K562 (cell line): Measurements from ENCODE around the gene CHRM4. TPM values are rescaled to one million over a fixed set of nuclear protein-coding genes. Genes with fewer than 3 reads are reported as not detected.

ENCODE experiments used
- CXXC5 ChIP-seq: fragments of 250-450 bp; sonication (Bioruptor Pico); IDR thresholded peaks from 2 replicates; pipeline ENCODE4 v1.8.0; 2022; ENCODE audit warnings: inconsistent platforms, mild to moderate bottlenecking, moderate library complexity
- ELF4 ChIP-seq: fragments of 450-650 bp; formaldehyde crosslinking; IDR thresholded peaks from 2 replicates; pipeline ENCODE4 v1.4.0; 2022; ENCODE audit warnings: missing genetic modification characterization
- GABPA ChIP-seq: fragments of 200-800 bp; sonication (Bioruptor generic); conservative IDR thresholded peaks from 2 replicates; pipeline ENCODE4 v1.6.1; 2016; ENCODE audit warnings: low read depth, missing genetic modification characterization, missing compliant biosample characterization
- GATAD2B ChIP-seq: fragments of 450-650 bp; IDR thresholded peaks from 2 replicates; pipeline ENCODE4 v1.6.1; 2017; ENCODE audit warnings: mild to moderate bottlenecking, borderline replicate concordance
- HDAC1 ChIP-seq, 2 experiments: fragments of 450-650 bp; IDR thresholded peaks; 2 replicates each; pipeline ENCODE4 v1.6.1; 2016 to 2017; ENCODE audit warnings: inconsistent platforms in 1 of 2, mild to moderate bottlenecking in 1 of 2, moderate library complexity in 1 of 2
- HINFP ChIP-seq: fragments of 450-650 bp; conservative IDR thresholded peaks from 2 replicates; pipeline ENCODE4 v1.6.1; 2016; ENCODE audit warnings: missing genetic modification characterization, low read depth, mild to moderate bottlenecking, control low read depth, missing compliant biosample characterization
- MAFG ChIP-seq: fragments of 450-650 bp; conservative IDR thresholded peaks from 2 replicates; pipeline ENCODE4 v1.6.1; 2016; ENCODE audit warnings: missing genetic modification characterization, missing compliant biosample characterization
- MBD2 ChIP-seq: sonication (generic); IDR thresholded peaks from 2 replicates; pipeline ENCODE4 v1.6.1; 2016; ENCODE audit warnings: low read depth, borderline replicate concordance
- NFRKB ChIP-seq: fragments of 450-650 bp; IDR thresholded peaks from 2 replicates; pipeline ENCODE4 v1.6.1; 2016; ENCODE audit warnings: low read depth
- NRF1 ChIP-seq, 2 experiments: fragments of 450-650 bp; IDR thresholded peaks in 1 of 2; conservative IDR thresholded peaks in 1 of 2; 2 replicates each; pipeline ENCODE4 v1.6.1; 2014; ENCODE audit warnings: mild to moderate bottlenecking in 2 of 2
- POLR2A ChIP-seq: fragments of 450-650 bp; conservative IDR thresholded peaks from 2 replicates; pipeline ENCODE4 v1.6.1; 2016
- PTTG1 ChIP-seq: fragments of 450-650 bp; IDR thresholded peaks from 2 replicates; pipeline ENCODE4 v1.6.1; 2016; ENCODE audit warnings: low read depth, mild to moderate bottlenecking, missing genetic modification characterization, missing compliant biosample characterization
- PURB ChIP-seq: sonication (generic); formaldehyde crosslinking; IDR thresholded peaks from 2 replicates; pipeline ENCODE4 v1.9.0; 2021; ENCODE audit warnings: low read depth, mild to moderate bottlenecking, missing genetic modification reagents
- SFPQ ChIP-seq: fragments of 200-400 bp; formaldehyde crosslinking; IDR thresholded peaks from 2 replicates; pipeline ENCODE4 v1.6.1; 2017; ENCODE audit warnings: mild to moderate bottlenecking, low read depth, low read length, moderate library complexity
- STAT5A ChIP-seq: IDR thresholded peaks from 2 replicates; pipeline ENCODE4 v1.6.1; 2012; ENCODE audit warnings: low read length, inconsistent platforms, borderline replicate concordance
- TEAD2 ChIP-seq: fragments of 450-650 bp; IDR thresholded peaks from 2 replicates; pipeline ENCODE4 v1.6.1; 2016; ENCODE audit warnings: missing genetic modification characterization, control low read depth, missing compliant biosample characterization
- ZKSCAN1 ChIP-seq: fragments of 150-350 bp; IDR thresholded peaks from 2 replicates; pipeline ENCODE4 v1.6.1; 2016; ENCODE audit warnings: low read depth, low read length
- ZNF143 ChIP-seq: sonication (generic); formaldehyde crosslinking; IDR thresholded peaks from 2 replicates; pipeline ENCODE4 v1.9.0; 2022; ENCODE audit warnings: mild to moderate bottlenecking, missing genetic modification reagents
- ZNF146 ChIP-seq: IDR thresholded peaks from one replicate; pipeline ENCODE4 v1.6.1; 2018; ENCODE audit warnings: missing compliant biosample characterization; ENCODE audit not compliant: unreplicated experiment
- ZNF785 ChIP-seq: fragments of 250-450 bp; sonication (Bioruptor Pico); IDR thresholded peaks from 2 replicates; pipeline ENCODE4 v1.4.0; 2020; ENCODE audit warnings: mild to moderate bottlenecking
- ZNF79 ChIP-seq: fragments of 250-450 bp; sonication (Bioruptor Pico); IDR thresholded peaks from 2 replicates; pipeline ENCODE4 v1.4.0; 2020; ENCODE audit warnings: low read depth, mild to moderate bottlenecking, moderate library complexity
- polyA plus RNA-seq, 8 experiments: library from polyadenylated mRNA; depleted of rRNA in 4 of 8; stranded (reverse) in 5 of 8; unstranded in 3 of 8; fragments of >200 nt; fragmentation: Nextera tagmentation in 2 of 8; fragmentation: Illumina TruSeq in 1 of 8; extraction: Ambion mirVana in 2 of 8; extraction: Trizol in 1 of 8; gene quantifications; 2 replicates each; pipeline versions ENCODE4 v1.2.1 to v1.2.3, GENCODE V29; 2011 to 2014; ENCODE audit warnings: inconsistent platforms in 1 of 8, missing spikeins in 1 of 8
- total RNA-seq, 7 experiments: library from RNA; depleted of rRNA in 6 of 7; stranded (reverse); fragments of >200 nt in 6 of 7; fragmentation: Illumina TruSeq in 2 of 7; extraction: Trizol in 2 of 7; gene quantifications; 2 replicates each; pipeline versions ENCODE4 v1.2.1 to v1.2.3, GENCODE V29; 2011 to 2021; ENCODE audit warnings: low replicate concordance in 1 of 7

The CHRM4 gene
- total and polyA plus RNA-seq, 9 of the 15 experiments (the other 6 are each of a cell fraction or from before 2014, with no cell fraction given) = 0.22 to 1.3 (median 0.40) TPM; not detected in 2

- peak; percentile 98 for TF ChIP-seq MAFG (tag)
- TF ChIP-seq TEAD2 (tag) = no peak
- peak in 1 of 2 experiments; percentile 79; a peak in 2 of 4 replicates for TF ChIP-seq HDAC1 (IDR thresholded peaks at IDR 0.05)
- no peak for TF ChIP-seq GATAD2B
- no peak for TF ChIP-seq ZNF146
- no peak for TF ChIP-seq ZKSCAN1
- TF ChIP-seq POLR2A = no peak
- no peak for TF ChIP-seq GABPA
- no peak for TF ChIP-seq ZNF143 (CRISPR knock-in tag)
- no peak for TF ChIP-seq SFPQ
- no peak for TF ChIP-seq HINFP (tag)
- no peak for TF ChIP-seq ZNF785 (CRISPR knock-in tag)
- no peak for TF ChIP-seq PURB (CRISPR knock-in tag)
- no peak for TF ChIP-seq STAT5A
- TF ChIP-seq ELF4 = no peak
- TF ChIP-seq CXXC5 (CRISPR knock-in tag) = no peak
- 0 out of 4 replicates have a peak, but pooled peaks of 1 of the 2 experiments have one; percentile 20 for TF ChIP-seq NRF1 (conservative IDR thresholded peaks at IDR 0.05 in 1 of 2, IDR thresholded peaks at IDR 0.05 in 1 of 2)
- TF ChIP-seq ZNF79 (CRISPR knock-in tag) = no peak
- TF ChIP-seq NFRKB = no peak
- TF ChIP-seq PTTG1 (tag) = no peak
- TF ChIP-seq MBD2 = no peak
Observed at GRCh38 chr11:46427364-46427763, 35.8 kb upstream of the CHRM4 start (continued).
